GM21360 (cell line): Measurements from ENCODE around the gene NCOA3.
"Not testable (repeated sequence)": the region's sequence is repeated elsewhere in the genome, so short reads cannot be mapped to it uniquely, and the experiment has no call there.

ENCODE experiments used
- ATAC-seq: cut with Tn5 transposase; IDR thresholded peaks from one replicate; pipeline ENCODE4 v1.9.1; 2021; ENCODE audit warnings: mild to moderate bottlenecking, moderate library complexity; ENCODE audit not compliant: unreplicated experiment

NCOA3 gene

GRCh38 chr20:47501482-47502270 lies at the start of gene NCOA3:
TSS of gene NCOA3 (plus strand) at chr20:47501887. CDS start at chr20:47622248, 120,361 bp downstream.
- ATAC-seq: peak; percentile 75

- ATAC-seq: no peak
These were observed 48.9 kb upstream of the NCOA3 start for GRCh38 chr20:47452736-47453161.

DNA sequence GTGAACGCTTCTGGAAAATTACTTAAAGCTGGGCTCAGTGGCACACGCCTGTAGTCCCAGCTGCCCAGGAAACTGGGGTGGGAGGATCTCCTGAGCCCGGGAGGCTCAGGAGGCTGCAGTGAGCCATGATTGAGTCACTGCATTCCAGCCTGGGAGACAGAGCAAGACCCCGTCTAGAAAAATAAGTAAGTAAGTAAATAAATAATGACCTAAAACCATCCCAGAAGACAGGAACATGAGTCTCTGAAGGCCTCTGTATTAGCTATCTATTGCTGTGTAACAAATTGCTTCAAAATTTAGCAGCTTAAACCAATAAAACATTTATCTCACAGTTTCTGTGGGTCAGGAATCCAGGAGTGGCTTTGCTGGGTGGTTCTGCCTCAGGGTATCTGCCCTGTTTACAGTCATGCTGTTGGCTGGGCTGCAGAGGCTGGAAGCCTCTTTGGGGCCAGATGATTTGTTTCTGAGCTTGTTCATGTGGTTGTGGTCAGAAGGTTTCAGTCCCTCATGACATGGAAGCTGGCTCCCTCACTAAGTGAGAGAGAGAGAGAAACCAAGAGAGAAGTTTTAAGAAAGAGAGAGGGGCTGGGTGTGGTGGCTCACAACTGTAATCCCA lies 48.4 kb upstream of the NCOA3 start:
- ATAC-seq: peak; percentile 80

DNA sequence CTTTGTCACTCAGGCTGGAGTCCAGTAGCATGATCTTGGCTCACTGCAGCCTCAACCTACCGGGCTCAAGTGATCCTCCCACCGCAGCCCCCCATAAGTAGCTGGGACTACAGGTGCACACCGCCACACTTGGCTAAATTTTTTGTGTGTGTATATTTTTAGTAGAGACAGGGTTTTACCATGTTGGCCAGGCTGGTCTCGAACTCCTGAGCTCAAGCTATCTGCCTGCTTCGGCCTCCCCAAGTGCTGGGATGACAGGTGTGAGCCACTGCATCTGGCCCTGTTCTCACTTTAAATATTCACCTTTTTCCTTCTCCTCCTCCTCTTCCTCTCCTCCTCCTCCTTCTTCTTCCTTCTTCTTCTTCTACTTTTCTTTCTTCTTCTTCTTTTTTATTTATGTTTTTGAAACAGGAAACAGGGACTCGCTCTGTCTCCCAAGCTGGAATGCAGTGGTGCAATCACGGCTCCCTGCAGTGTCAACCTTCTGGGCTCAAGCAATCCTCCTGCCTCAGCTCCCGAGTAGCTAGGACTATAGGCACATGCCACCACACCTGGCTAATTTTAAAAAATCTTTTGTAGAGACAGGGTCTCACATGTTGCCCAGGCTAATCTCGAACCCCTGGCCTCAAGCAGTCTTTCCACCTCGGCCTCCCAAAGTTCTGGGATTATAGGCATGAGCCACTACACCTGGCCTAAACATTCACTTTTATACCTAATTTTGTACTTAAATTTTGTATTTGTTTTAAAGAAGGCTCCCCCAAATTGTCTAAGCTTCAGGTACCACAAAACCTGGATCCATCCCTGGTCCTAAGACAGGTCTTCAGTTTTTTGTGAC lies 47.2 kb upstream of the NCOA3 start:
- ATAC-seq: no peak

- no peak for ATAC-seq
These were observed 46.3 kb upstream of the NCOA3 start for GRCh38 chr20:47455133-47456040.

DNA sequence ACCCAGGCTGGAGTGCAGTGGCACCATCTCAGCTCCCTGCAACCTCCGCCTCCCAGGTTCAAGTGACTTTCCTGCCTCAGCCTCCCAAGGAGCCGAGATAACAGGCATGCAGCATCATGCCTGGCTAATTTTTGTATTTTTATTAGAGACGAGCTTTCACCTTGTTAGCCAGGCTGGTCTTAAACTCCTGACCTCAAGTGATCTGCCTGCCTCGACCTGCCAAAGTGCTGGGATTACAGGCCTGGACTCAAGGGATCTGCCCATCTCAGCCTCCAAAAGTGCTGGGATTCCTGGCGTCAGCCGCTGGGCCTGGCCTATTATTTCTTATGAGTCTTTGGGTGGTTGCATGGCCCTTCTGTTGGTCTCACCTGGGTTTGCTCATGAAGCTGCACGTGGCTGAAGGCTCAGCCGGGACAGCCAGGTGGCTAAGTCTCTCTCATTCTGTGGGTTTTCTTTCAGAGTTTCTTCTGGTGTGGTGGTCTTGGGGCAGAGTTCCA lies 45.6 kb upstream of the NCOA3 start:
- ATAC-seq: no peak

GRCh38 chr20:47456952-47457724 lies 44.5 kb upstream of the NCOA3 start:
- ATAC-seq: no peak

GRCh38 chr20:47458280-47459050 lies 43.2 kb upstream of the NCOA3 start:
- not testable (repeated sequence) for ATAC-seq

DNA sequence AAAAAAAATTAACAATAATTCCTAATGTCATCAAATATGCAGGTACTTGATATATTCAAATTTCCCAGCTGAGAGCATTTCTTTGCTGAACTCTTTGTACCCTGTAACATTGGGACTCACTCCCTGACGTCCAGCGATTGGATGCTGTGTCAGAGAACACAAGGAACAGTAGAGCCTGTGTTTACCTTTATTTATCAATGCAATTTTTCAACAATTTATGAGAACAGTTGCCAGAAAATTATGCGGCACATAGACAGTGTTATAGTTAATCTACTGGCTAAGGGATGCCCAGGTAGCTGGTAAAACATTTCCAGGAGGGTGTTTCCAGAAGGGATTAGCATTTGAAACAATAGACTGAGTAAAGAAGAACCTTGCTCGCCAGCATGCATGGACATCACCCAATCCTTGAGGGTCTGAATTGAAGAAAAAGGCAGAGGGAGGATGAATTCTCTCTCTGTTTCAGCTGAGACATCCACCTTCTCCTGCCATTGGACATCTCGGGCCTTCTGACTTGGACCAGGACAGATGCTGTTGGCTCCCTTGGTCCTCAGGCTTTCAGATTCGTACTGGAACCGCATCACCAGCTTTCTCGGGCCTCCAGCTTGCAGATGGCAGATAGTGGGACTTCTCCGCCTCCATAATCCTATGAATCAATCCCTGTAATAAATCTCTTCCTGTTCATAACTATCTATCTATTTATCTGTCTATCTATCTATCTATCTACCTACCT lies 42.2 kb upstream of the NCOA3 start:
- ATAC-seq: no peak

DNA sequence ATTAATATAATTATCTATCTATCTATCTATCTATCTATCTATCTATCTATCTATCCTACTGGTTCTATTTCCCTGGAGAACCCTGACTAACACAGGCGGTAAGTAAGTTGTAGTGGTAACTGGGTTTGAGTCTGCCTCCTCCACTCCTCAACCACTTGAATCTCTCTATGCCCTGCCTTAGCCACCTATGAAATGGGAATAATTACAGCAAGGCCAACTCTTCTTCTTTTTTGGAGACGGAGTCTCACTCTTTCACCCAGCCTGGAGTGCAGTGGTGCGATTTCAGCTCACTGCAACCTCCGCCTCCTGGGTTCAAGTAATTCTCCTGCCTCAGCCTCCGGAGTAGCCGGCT lies 41.0 kb upstream of the NCOA3 start:
- ATAC-seq: not testable (repeated sequence)

DNA sequence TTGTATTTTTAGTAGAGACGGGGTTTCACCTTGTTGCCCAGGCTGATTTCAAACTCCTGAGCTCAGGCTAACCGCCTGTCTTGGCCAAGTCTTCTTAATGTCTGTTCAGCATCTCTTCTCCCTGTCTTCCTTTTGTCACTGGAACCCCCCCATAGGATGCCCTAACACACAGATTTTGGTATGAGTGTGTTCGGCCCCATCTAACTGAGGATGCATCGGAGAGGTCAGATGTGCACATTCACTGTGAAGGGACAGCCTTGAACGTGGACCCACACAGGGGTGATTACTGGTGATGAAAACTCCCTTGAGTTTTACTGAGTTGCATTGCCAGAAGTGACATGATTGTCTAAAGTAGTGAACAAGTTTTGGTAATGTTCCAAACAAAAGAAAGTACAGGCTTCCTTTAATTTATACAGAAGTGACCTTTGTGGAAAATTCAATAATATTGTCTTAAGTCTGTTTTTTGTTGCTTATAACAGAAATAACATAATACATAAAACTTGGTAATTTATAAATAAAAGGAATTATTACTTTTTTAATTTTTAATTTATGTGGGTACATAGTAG lies 40.5 kb upstream of the NCOA3 start:
- no peak for ATAC-seq

- not testable (repeated sequence) for ATAC-seq
These were observed 39.8 kb upstream of the NCOA3 start for GRCh38 chr20:47461906-47462305.

DNA sequence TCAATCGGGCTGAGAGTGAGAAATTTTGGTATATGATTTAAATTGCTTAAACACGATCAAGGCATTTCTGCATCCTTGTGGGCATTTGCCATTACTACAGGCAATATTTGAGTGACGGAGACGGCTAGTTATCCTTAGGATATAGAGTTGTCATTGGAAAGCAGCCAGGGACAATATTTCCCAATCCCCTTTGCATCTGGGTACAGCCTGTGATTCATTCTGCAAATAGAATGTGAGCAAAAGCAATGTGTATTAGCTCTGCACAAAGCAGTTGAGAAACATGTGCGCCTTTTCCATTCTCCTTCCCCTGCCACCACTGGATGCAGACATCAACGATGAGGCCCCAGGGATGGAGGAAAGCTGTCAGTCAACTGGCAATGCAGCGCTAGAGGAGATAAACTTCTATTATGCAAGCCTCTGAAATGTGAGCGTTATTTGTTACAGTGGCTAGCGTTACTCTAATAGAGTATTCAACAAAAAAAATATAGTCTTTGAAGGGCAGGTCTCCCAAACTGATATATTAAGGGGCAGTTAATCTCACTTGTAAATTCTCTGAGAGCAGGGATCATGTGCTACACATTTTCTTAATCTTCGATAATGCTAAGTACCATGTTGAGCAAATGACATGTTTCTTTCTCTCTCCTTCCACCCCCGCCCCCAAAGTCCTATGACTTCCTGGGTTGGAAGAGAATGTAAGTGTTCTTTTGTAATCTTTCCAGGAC lies 37.1 kb upstream of the NCOA3 start:
- ATAC-seq: no peak

GRCh38 chr20:47465335-47466090 lies 36.2 kb upstream of the NCOA3 start:
- no peak for ATAC-seq

- no peak for ATAC-seq
These were observed 35.5 kb upstream of the NCOA3 start for GRCh38 chr20:47466213-47466612.

- ATAC-seq: no peak
These were observed 34.8 kb upstream of the NCOA3 start for GRCh38 chr20:47466704-47467459.
